NCI-H2081 (cell line): Measurements from ENCODE around the gene ST8SIA5.

Experiments used
- DNase-seq, 2 experiments: peaks; one replicate each; lab custom pipeline; 2025; lab: John Stamatoyannopoulos, UW

Gene ST8SIA5

GRCh38 chr18:46711444-46711863, 45.4 kb downstream of the ST8SIA5 start:
- DNase-seq, result no peak

GRCh38 chr18:46706968-46707367, 49.9 kb downstream of the ST8SIA5 start:
- no peak for DNase-seq

GRCh38 chr18:46705521-46705920, 51.3 kb downstream of the ST8SIA5 start:
- no peak for DNase-seq

- no peak for DNase-seq
These were observed 52.0 kb downstream of the ST8SIA5 start for GRCh38 chr18:46704816-46705215.

- DNase-seq, result no peak
These were observed 52.7 kb downstream of the ST8SIA5 start for GRCh38 chr18:46704189-46704588.

GRCh38 chr18:46702471-46702870, 54.4 kb downstream of the ST8SIA5 start:
- DNase-seq, result no peak

- DNase-seq, result no peak
These were observed 56.6 kb downstream of the ST8SIA5 start for GRCh38 chr18:46700066-46700824.

- DNase-seq, result no peak
These were observed 60.2 kb downstream of the ST8SIA5 start for GRCh38 chr18:46696702-46697101.

GRCh38 chr18:46696268-46696667, 60.6 kb downstream of the ST8SIA5 start:
- no peak for DNase-seq

- no peak for DNase-seq
These were observed 62.9 kb downstream of the ST8SIA5 start for GRCh38 chr18:46693996-46694395.

GRCh38 chr18:46688853-46689525, 67.9 kb downstream of the ST8SIA5 start:
- no peak for DNase-seq

GRCh38 chr18:46686186-46686585, 70.7 kb downstream of the ST8SIA5 start:
- DNase-seq, result no peak

- DNase-seq, result no peak
These were observed 73.6 kb downstream of the ST8SIA5 start for GRCh38 chr18:46683252-46683651.

GRCh38 chr18:46680784-46681695, 75.8 kb downstream of the ST8SIA5 start:
- DNase-seq, result no peak

- DNase-seq, result no peak
These were observed 76.8 kb downstream of the ST8SIA5 start for GRCh38 chr18:46679846-46680598.

- no peak for DNase-seq
These were observed 78.0 kb downstream of the ST8SIA5 start for GRCh38 chr18:46678785-46679399.

- no peak for DNase-seq
These were observed 78.8 kb downstream of the ST8SIA5 start for GRCh38 chr18:46678041-46678440.

GRCh38 chr18:46677611-46678010, 79.2 kb downstream of the ST8SIA5 start:
- no peak for DNase-seq

- DNase-seq, result no peak
These were observed 80.5 kb downstream of the ST8SIA5 start for GRCh38 chr18:46676182-46676835.

GRCh38 chr18:46675112-46675511, 81.7 kb downstream of the ST8SIA5 start:
- DNase-seq, result no peak
